Smooth muscle cell (in vitro differentiated cells): ENCODE results near the gene CYLD. TPM values are rescaled to one million over a fixed set of nuclear protein-coding genes. Genes with fewer than 3 reads are reported as not detected.

Source experiments
- DNase-seq: peaks from one replicate; lab custom pipeline; 2025; ENCODE audit not compliant: unreplicated experiment; lab: John Stamatoyannopoulos, UW
- H2AFZ ChIP-seq: fragments of 200-600 bp; sonication (generic); 2 replicates; pipeline ENCODE4 v1.6.0; 2016; ENCODE audit warnings: antibody characterized with exemption, low read depth, mild to moderate bottlenecking
- H3F3A ChIP-seq: fragments of 200-600 bp; sonication (generic); 2 replicates; pipeline ENCODE4 v1.6.0; 2017; ENCODE audit warnings: antibody characterized with exemption, low read depth
- H3K27ac ChIP-seq: fragments of 200-600 bp; sonication (generic); 2 replicates; pipeline ENCODE4 v1.5.1; 2016; ENCODE audit warnings: low read depth, mild to moderate bottlenecking
- H3K27me3 ChIP-seq: fragments of 200-600 bp; sonication (generic); 2 replicates; pipeline ENCODE4 v1.6.1; 2016; ENCODE audit warnings: low read depth, mild to moderate bottlenecking
- H3K36me3 ChIP-seq: fragments of 200-600 bp; sonication (generic); 2 replicates; pipeline ENCODE4 v1.5.1; 2016; ENCODE audit warnings: low read depth
- H3K4me1 ChIP-seq: fragments of 200-600 bp; sonication (generic); 2 replicates; pipeline ENCODE4 v1.5.1; 2016; ENCODE audit warnings: low read depth
- H3K4me2 ChIP-seq: fragments of 200-600 bp; sonication (generic); 2 replicates; pipeline ENCODE4 v1.6.0; 2016; ENCODE audit warnings: mild to moderate bottlenecking
- H3K4me3 ChIP-seq: fragments of 200-600 bp; sonication (generic); 2 replicates; pipeline ENCODE4 v1.5.1; 2016; ENCODE audit warnings: mild to moderate bottlenecking
- H3K79me2 ChIP-seq: fragments of 200-600 bp; sonication (generic); 2 replicates; pipeline ENCODE4 v1.6.0; 2016; ENCODE audit warnings: low read depth, mild to moderate bottlenecking
- H3K9ac ChIP-seq: fragments of 200-600 bp; sonication (generic); 2 replicates; pipeline ENCODE4 v1.6.0; 2016; ENCODE audit warnings: low read depth
- H3K9me3 ChIP-seq: fragments of 200-600 bp; sonication (generic); replicated peaks from 2 replicates; pipeline ENCODE4 v1.5.1; 2016; ENCODE audit warnings: low read depth
- H4K20me1 ChIP-seq: fragments of 200-600 bp; sonication (generic); 2 replicates; pipeline ENCODE4 v1.6.0; 2016; ENCODE audit warnings: low read depth
- WGBS: methylation state at CpG from one replicate; pipeline ENCODE4 v1.1.7; 2016; ENCODE audit warnings: low lambda C conversion rate; 5-methylcytosine and 5-hydroxymethylcytosine counted together
- polyA plus RNA-seq: library from polyadenylated mRNA; unstranded; fragments of >200 nt; fragmentation: Nextera tagmentation; extraction: Ambion mirVana; gene quantifications from 2 replicates; pipeline ENCODE4 v1.2.1, GENCODE V29; 2016
- total RNA-seq: library from RNA; depleted of rRNA; stranded (reverse); fragments of >200 nt; gene quantifications from 2 replicates; pipeline ENCODE4 v1.2.3, GENCODE V29; 2014
- TF ChIP-seq, protein P1 (sequence below): fragments of 200-600 bp; sonication (generic); IDR thresholded peaks from 2 replicates; pipeline ENCODE4 v1.5.1; 2017; ENCODE audit warnings: borderline replicate concordance, mild to moderate bottlenecking, antibody characterized with exemption; ENCODE audit not compliant: insufficient read depth, poor library complexity, severe bottlenecking

The CYLD gene
- total and polyA plus RNA-seq, 2 experiments from 2014 or later, result 11.3 to 13.8 TPM

DNA sequence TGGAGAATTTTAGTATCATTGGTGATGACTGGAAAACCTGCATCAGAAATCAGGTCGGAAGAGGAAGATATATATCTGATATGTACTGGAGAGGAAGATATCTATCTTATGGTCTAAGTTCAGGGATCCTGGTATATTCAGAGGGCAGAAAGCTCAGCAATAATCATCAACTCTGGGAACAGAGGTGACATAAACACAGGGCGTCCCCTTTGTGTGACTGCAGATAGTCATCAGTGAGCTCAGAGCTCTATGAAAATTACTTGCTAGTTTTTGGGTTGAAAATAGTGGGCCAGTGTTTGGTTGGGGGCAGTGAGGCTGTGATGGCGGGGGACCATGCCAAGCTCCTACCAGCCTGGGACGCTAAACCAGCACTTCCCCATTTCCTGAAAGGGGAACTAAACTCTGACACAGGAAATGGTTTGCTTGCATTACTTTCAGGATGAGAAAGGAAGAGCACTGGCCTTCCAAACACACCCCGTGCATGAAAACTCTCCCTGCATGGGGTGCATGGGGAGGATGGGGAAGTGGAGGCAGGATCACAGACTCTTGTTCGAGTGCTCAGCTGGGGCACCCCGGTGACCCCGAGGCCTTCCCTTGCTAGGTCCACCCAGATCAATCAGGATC lies 32.7 kb upstream of the CYLD start:
- no peaks in the 10 kb centered on the region for H3K27me3 ChIP-seq
- no peak overlapping the region for H3K4me3 ChIP-seq
- TF ChIP-seq, protein P1, sequence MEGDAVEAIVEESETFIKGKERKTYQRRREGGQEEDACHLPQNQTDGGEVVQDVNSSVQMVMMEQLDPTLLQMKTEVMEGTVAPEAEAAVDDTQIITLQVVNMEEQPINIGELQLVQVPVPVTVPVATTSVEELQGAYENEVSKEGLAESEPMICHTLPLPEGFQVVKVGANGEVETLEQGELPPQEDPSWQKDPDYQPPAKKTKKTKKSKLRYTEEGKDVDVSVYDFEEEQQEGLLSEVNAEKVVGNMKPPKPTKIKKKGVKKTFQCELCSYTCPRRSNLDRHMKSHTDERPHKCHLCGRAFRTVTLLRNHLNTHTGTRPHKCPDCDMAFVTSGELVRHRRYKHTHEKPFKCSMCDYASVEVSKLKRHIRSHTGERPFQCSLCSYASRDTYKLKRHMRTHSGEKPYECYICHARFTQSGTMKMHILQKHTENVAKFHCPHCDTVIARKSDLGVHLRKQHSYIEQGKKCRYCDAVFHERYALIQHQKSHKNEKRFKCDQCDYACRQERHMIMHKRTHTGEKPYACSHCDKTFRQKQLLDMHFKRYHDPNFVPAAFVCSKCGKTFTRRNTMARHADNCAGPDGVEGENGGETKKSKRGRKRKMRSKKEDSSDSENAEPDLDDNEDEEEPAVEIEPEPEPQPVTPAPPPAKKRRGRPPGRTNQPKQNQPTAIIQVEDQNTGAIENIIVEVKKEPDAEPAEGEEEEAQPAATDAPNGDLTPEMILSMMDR, result no peak
- no peak overlapping the region for H3K9ac ChIP-seq
- no peak overlapping the region for H3K27ac ChIP-seq
- H3K9me3 ChIP-seq, result peaks cover 7% of the 10 kb centered on the region
- no peaks in the 10 kb centered on the region for H3K4me1 ChIP-seq
- no peak for DNase-seq
- 84% methylated on average over 8 of the region's 8 CpGs for WGBS
- H3K4me2 ChIP-seq, result no peak overlapping the region
- H3K36me3 ChIP-seq, result no peaks in the 10 kb centered on the region
- H3F3A ChIP-seq, result no peaks in the 10 kb centered on the region
- H3K79me2 ChIP-seq, result no peaks in the 10 kb centered on the region
- no peak overlapping the region for H2AFZ ChIP-seq
- no peaks in the 10 kb centered on the region for H4K20me1 ChIP-seq

DNA sequence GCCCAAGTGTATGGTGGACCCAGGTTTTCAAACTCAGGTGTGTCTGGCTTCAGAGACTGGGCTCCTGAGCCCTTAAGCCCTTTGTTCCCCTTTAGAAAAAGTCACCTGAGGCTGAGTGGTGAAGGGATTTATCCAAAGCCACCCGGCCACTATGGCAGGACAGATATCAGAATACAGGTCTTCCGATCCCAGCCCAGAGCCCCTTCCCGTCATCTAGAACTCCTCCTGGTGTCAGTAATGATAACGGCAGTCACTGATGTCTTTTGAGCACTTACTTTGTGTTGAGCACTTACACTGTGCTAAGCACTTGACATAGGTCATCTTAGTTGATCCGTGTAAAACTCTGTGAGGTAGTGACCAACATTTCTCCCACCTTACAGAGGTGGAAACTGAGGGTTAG lies 31.9 kb upstream of the CYLD start:
- no peak for DNase-seq
- no peaks in the 10 kb centered on the region for H3F3A ChIP-seq
- no peaks in the 10 kb centered on the region for H3K79me2 ChIP-seq
- no peak overlapping the region for H3K4me2 ChIP-seq
- no peaks in the 10 kb centered on the region for H3K36me3 ChIP-seq
- H3K4me1 ChIP-seq, result no peaks in the 10 kb centered on the region
- H3K9me3 ChIP-seq, result peaks cover 2% of the 10 kb centered on the region
- H3K27me3 ChIP-seq, result no peaks in the 10 kb centered on the region
- H3K9ac ChIP-seq, result no peak overlapping the region
- TF ChIP-seq, protein P1, result no peak
- 74% methylated on average over 5 of the region's 5 CpGs for WGBS
- no peak overlapping the region for H3K4me3 ChIP-seq
- no peaks in the 10 kb centered on the region for H4K20me1 ChIP-seq
- no peak overlapping the region for H2AFZ ChIP-seq
- no peak overlapping the region for H3K27ac ChIP-seq

DNA sequence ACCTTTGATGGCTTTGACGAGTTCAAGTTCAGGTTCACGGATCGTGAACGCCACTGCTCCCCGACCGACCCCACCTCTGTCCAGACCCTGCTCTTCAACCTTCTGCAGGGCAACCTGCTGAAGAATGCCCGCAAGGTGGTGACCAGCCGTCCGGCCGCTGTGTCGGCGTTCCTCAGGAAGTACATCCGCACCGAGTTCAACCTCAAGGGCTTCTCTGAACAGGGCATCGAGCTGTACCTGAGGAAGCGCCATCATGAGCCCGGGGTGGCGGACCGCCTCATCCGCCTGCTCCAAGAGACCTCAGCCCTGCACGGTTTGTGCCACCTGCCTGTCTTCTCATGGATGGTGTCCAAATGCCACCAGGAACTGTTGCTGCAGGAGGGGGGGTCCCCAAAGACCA lies 30.8 kb upstream of the CYLD start:
- Histone ChIP-seq H2AFZ (no peak overlapping the region), H3K36me3 (no peaks in the 10 kb centered on the region), H3F3A (no peaks in the 10 kb centered on the region), H3K4me2 (no peak overlapping the region), H3K4me3 (no peak overlapping the region), H3K27me3 (no peaks in the 10 kb centered on the region), H3K79me2 (no peaks in the 10 kb centered on the region), H3K4me1 (no peaks in the 10 kb centered on the region), H3K9ac (no peak overlapping the region), H3K9me3 (no peaks in the 10 kb centered on the region), H3K27ac (no peak overlapping the region), H4K20me1 (no peaks in the 10 kb centered on the region)
- DNase-seq, result no peak
- 95% methylated on average over 21 of the region's 21 CpGs for WGBS
- TF ChIP-seq, protein P1, result no peak
